Skin of body (tissue), 2 donors: ENCODE results near the gene ZNF383. TPM values are rescaled to one million over a fixed set of nuclear protein-coding genes. Genes with fewer than 3 reads are reported as not detected.
"Not testable (repeated sequence)": the region's sequence is repeated elsewhere in the genome, so short reads cannot be mapped to it uniquely, and the experiment has no call there.

Experiments
- DNase-seq: peaks from one replicate; lab custom pipeline; 2025; lab: John Stamatoyannopoulos, UW
- total RNA-seq: library from RNA; depleted of rRNA; stranded (reverse); fragments of >200 nt; gene quantifications from one replicate; pipeline ENCODE4 v1.2.3, GENCODE V29; 2014

Gene ZNF383
- total RNA-seq, 1 donor from 2014 or later, result 11.7 TPM

- DNase-seq, result not testable (repeated sequence)
These were observed 75.3 kb downstream of the ZNF383 start for GRCh38 chr19:37292998-37293939.

GRCh38 chr19:37294246-37294645, 76.2 kb downstream of the ZNF383 start:
- DNase-seq, result not testable (repeated sequence)

Other genes with a start within 250 kb of the ZNF383 start
- 13.4 TPM for gene ZNF420, start 139.8 kb upstream of the ZNF383 start, total RNA-seq
- gene ZNF585A, start 45.5 kb upstream of the ZNF383 start, total RNA-seq, result 5.8 TPM
- gene ZNF585B, start 7.7 kb upstream of the ZNF383 start, total RNA-seq, result 11.8 TPM
- gene ZNF527, start 152.9 kb downstream of the ZNF383 start, total RNA-seq, result 9.3 TPM
- 11.3 TPM for gene ZNF569, start 249.2 kb downstream of the ZNF383 start, total RNA-seq